ENCODE results near the gene CHKB.

DNA sequence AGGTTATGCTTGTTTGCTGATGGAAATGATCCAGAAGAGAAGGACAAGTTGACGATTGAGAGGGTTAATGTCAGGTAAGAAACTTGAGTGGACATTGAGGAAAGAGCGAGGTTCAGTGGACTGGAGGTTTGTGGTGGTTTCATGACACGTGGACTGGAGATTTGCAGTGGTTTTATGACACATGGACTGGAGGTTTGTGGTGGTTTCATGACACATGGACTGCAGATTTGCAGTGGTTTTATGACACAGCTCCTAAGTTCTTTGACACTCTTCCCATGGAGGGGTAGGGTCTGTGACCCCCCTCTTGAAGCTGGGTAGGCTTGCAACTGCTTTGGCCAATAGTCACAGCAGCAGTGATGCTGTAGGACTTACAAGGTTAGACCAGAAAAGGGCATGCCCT lies 12.5 kb upstream of the CHKB start:
- TF ChIP-seq, protein P1, sequence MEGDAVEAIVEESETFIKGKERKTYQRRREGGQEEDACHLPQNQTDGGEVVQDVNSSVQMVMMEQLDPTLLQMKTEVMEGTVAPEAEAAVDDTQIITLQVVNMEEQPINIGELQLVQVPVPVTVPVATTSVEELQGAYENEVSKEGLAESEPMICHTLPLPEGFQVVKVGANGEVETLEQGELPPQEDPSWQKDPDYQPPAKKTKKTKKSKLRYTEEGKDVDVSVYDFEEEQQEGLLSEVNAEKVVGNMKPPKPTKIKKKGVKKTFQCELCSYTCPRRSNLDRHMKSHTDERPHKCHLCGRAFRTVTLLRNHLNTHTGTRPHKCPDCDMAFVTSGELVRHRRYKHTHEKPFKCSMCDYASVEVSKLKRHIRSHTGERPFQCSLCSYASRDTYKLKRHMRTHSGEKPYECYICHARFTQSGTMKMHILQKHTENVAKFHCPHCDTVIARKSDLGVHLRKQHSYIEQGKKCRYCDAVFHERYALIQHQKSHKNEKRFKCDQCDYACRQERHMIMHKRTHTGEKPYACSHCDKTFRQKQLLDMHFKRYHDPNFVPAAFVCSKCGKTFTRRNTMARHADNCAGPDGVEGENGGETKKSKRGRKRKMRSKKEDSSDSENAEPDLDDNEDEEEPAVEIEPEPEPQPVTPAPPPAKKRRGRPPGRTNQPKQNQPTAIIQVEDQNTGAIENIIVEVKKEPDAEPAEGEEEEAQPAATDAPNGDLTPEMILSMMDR (IDR thresholded peaks at IDR 0.05): no peak
- TF ChIP-seq POLR2A (IDR thresholded peaks at IDR 0.05; ENCODE audit: low read depth): no peak

Data from esophagus muscularis mucosa (tissue), 3 donors.